CD8-positive, alpha-beta memory T cell (primary cell): Measurements from ENCODE around the gene SLC27A5. TPM values are rescaled to one million over a fixed set of nuclear protein-coding genes. Genes with fewer than 3 reads are reported as not detected.
"Not testable (repeated sequence)": the region's sequence is repeated elsewhere in the genome, so short reads cannot be mapped to it uniquely, and the experiment has no call there.

Experiments
- CTCF ChIA-PET: fragments of 350-600 bp; sonication (Branson Sonifier 250); formaldehyde crosslinking; loops from one replicate; lab custom pipeline; 2021; ENCODE audit warnings: antibody characterized with exemption; lab: Charles Lee
- POLR2A ChIA-PET: fragments of 350-600 bp; sonication (Branson Sonifier 250); formaldehyde crosslinking; loops from one replicate; lab custom pipeline; 2021; ENCODE audit warnings: antibody characterized with exemption; lab: Charles Lee
- DNase-seq, 5 donors: peaks; one replicate each; pipeline versions ENCODE4 v3.0.0 to v3.0.0-alpha.2; 2020 to 2022; ENCODE audit warnings: mixed read lengths in 1 of 5
- H3K27ac ChIP-seq: one replicate; pipeline ENCODE4 v1.7.0; 2013; ENCODE audit warnings: low read depth, mild to moderate bottlenecking, low read length, moderate library complexity
- H3K27me3 ChIP-seq: 2 replicates; pipeline ENCODE4 v1.7.0; 2013; ENCODE audit warnings: low read length, mild to moderate bottlenecking; ENCODE audit not compliant: insufficient read depth, poor library complexity, severe bottlenecking
- H3K36me3 ChIP-seq: 2 replicates; pipeline ENCODE4 v1.7.0; 2013; ENCODE audit warnings: mild to moderate bottlenecking, low read length, moderate library complexity; ENCODE audit not compliant: insufficient read depth
- H3K4me1 ChIP-seq: 2 replicates; pipeline ENCODE4 v1.7.0; 2013; ENCODE audit warnings: mild to moderate bottlenecking, low read length, moderate library complexity; ENCODE audit not compliant: insufficient read depth
- H3K4me3 ChIP-seq: 2 replicates; pipeline ENCODE4 v1.7.0; 2013; ENCODE audit warnings: mild to moderate bottlenecking, low read length
- H3K9me3 ChIP-seq: 2 replicates; pipeline ENCODE4 v1.7.0; 2013; ENCODE audit warnings: mild to moderate bottlenecking, low read length
- H3K27ac Mint-ChIP-seq, 8 donors: one replicate each; pipeline ENCODE4 v1.8.0; 2020 to 2021; ENCODE audit warnings: mixed read lengths in 8 of 8, mild to moderate bottlenecking in 6 of 8, inconsistent platforms in 3 of 8, moderate library complexity in 3 of 8
- H3K27me3 Mint-ChIP-seq, 2 donors: one replicate each; pipeline ENCODE4 v1.8.0; 2020 to 2021; ENCODE audit warnings: mixed read lengths in 2 of 2, mild to moderate bottlenecking in 1 of 2, moderate library complexity in 1 of 2
- H3K36me3 Mint-ChIP-seq, 3 donors: one replicate each; pipeline ENCODE4 v1.8.0; 2020 to 2021; ENCODE audit warnings: mixed read lengths in 3 of 3, inconsistent platforms in 1 of 3, mild to moderate bottlenecking in 1 of 3
- H3K4me1 Mint-ChIP-seq, 3 donors: one replicate each; pipeline ENCODE4 v1.8.0; 2020 to 2021; ENCODE audit warnings: mixed read lengths in 3 of 3, inconsistent platforms in 1 of 3, mild to moderate bottlenecking in 1 of 3
- H3K4me3 Mint-ChIP-seq, 7 donors: one replicate each; pipeline ENCODE4 v1.8.0; 2020 to 2021; ENCODE audit warnings: mixed read lengths in 7 of 7, mild to moderate bottlenecking in 6 of 7, moderate library complexity in 4 of 7, inconsistent platforms in 2 of 7
- H3K9me3 Mint-ChIP-seq, 5 donors: one replicate each; pipeline ENCODE4 v1.8.0; 2020 to 2022; ENCODE audit warnings: mixed read lengths in 5 of 5, mild to moderate bottlenecking in 3 of 5, moderate library complexity in 2 of 5, inconsistent platforms in 1 of 5
- polyA plus RNA-seq: library from polyadenylated mRNA; unstranded; fragments of 300-500 nt; fragmentation: Illumina TruSeq; gene quantifications from one replicate; pipeline ENCODE4 v1.2.3, GENCODE V29; 2021
- total RNA-seq, 2 experiments: library from RNA; stranded (reverse); gene quantifications; one replicate each; pipeline ENCODE4 v1.2.3, GENCODE V29; 2021

The SLC27A5 gene
- total and polyA plus RNA-seq, 3 experiments from 2014 or later, result 16.1 to 25.9 (median 19.1) TPM

DNA sequence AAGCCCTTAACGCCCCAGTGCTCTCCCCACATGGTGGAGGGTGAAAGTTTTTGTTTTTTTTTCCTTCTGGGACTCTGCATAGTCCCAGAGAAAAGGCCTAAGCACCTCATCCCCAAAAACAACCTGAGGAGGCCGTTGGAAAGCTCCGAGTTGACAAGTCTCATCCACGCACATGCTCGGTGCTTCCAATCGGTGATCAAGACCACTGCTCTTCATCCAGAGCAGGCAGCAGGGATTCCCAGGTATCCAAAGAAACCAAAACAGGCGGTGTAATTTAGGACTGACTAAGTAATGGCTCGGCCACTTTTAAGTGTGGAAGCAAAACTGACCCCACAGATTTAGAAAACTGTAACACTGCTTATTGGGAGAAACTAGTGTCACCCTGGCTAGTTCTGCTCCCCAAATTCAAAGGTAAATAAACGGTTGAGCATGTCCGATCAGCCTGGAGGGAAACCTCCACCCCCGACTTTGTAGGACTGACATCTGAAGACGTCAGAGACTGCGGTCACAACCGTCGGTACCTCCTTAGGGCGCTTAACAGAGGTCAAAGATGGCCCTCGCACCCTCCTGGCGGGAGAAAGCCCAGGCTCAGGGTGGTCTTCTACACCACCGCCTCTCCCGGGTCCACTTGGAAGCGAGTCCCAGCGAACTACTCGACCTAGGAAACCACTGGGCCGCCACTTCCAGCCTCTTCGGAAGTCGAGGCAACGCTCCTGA is 36.6 kb downstream of the SLC27A5 start:
- peaks cover 17% of the 10 kb centered on the region for H3K36me3 ChIP-seq
- no peaks in the 10 kb centered on the region for H3K9me3 Mint-ChIP-seq
- H3K4me3 ChIP-seq, result peak overlapping the region; percentile 75
- peaks cover 14 to 29% (median 24%) of the 10 kb centered on the region in 3 donors for H3K4me1 Mint-ChIP-seq
- H3K27ac Mint-ChIP-seq, result peak overlapping the region; percentile 95 to 100 (median 99)
- H3K4me3 Mint-ChIP-seq, result peak overlapping the region; percentile 90 to 98 (median 95)
- H3K27me3 ChIP-seq, result no peaks in the 10 kb centered on the region
- H3K9me3 ChIP-seq, result no peaks in the 10 kb centered on the region
- H3K27me3 Mint-ChIP-seq, result no peaks in the 10 kb centered on the region
- H3K4me1 ChIP-seq, result peaks cover 15% of the 10 kb centered on the region
- peaks cover 0 to 33% (median 0%) of the 10 kb centered on the region in 3 donors for H3K36me3 Mint-ChIP-seq
- ChIA-PET POLR2A (interaction anchor here (0.7 kb wide), 1 partner anchor 10 kb away, joined by 3 read pairs; no protein-coding TSS in a partner anchor), CTCF (interaction anchor here (1.4 kb wide), 1 partner anchor 16 kb away, joined by 3 read pairs; no protein-coding TSS in a partner anchor)
- DNase-seq, result no peak
- peak overlapping the region; percentile 95 for H3K27ac ChIP-seq

DNA sequence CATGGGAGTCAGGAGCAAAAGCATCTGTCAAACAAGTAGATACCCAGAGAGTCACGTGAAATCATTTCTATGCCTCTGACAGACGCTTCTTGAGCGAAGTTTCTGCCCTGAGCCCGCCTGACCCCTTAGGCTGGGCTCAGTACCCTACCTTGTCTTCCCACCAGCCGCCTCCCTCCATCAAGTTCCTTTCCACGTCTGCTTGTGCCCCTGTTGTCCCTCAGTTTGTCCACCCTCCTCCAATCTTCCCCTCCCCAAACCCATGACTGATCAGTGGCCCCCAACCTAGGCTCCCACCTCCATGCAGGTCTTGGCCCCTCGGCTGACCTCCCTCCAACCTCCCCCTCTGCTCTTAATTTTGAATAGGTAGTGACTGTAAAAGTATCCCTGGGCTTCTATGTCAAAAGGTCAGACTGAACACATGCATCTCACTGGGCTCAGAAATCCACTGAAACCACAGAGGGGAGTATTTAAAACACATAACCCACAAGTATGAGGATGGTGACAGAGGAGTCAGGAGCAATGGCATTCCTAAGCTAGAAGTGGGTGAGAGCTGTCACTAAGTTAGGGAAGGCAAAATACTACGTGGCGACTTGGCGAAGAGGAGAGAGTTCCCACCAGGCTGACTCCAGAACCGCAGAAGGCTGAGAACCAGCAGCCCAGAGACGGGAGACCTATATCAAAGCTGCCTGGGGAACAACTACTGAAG is 37.3 kb downstream of the SLC27A5 start:
- H3K27ac Mint-ChIP-seq, result peak overlapping the region; percentile 6 to 100 (median 97)
- no peaks in the 10 kb centered on the region for H3K9me3 ChIP-seq
- H3K4me3 Mint-ChIP-seq, result peak overlapping the region; percentile 15 to 78 (median 41)
- H3K36me3 Mint-ChIP-seq, result peaks cover 0 to 39% (median 0%) of the 10 kb centered on the region in 3 donors
- H3K27me3 Mint-ChIP-seq, result no peaks in the 10 kb centered on the region
- peak overlapping the region; percentile 95 for H3K27ac ChIP-seq
- peaks cover 20% of the 10 kb centered on the region for H3K36me3 ChIP-seq
- ChIA-PET POLR2A (interaction anchor here (0.6 kb wide), 1 partner anchor 10 kb away, joined by 3 read pairs; no protein-coding TSS in a partner anchor), CTCF (interaction anchor here (1.4 kb wide), 1 partner anchor 15 kb away, joined by 3 read pairs; no protein-coding TSS in a partner anchor)
- no peak overlapping the region for H3K4me3 ChIP-seq
- peaks cover 14 to 29% (median 24%) of the 10 kb centered on the region in 3 donors for H3K4me1 Mint-ChIP-seq
- peaks cover 15% of the 10 kb centered on the region for H3K4me1 ChIP-seq
- DNase-seq, result no peak
- no peaks in the 10 kb centered on the region for H3K27me3 ChIP-seq
- H3K9me3 Mint-ChIP-seq, result no peaks in the 10 kb centered on the region

DNA sequence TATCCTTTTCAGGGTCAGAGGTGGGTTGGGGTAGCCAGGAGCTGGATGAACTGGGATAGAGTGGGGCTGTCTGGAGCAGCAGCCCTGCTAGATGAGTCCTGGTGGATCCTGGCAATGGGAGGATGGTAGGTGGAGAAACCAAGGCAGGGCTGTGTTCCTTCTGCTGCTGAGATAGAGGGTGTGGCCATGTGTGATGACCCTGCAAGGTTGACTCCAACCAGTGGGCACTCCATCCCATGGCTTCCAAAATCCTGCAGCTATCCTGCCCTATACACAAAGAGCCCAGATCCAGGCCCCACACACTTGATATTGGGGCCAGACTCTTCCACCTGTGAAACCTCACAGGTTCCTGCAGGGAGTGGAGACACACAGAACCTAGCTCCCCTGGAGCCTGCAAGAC is 38.0 kb downstream of the SLC27A5 start:
- peaks cover 0 to 44% (median 0%) of the 10 kb centered on the region in 3 donors for H3K36me3 Mint-ChIP-seq
- POLR2A ChIA-PET, result interaction anchor here (0.6 kb wide), 1 partner anchor 10 kb away, joined by 3 read pairs; no protein-coding TSS in a partner anchor
- peak overlapping the region in 4 of 7 donors; percentile 2 to 63 (median 24) for H3K4me3 Mint-ChIP-seq
- H3K27me3 ChIP-seq, result no peaks in the 10 kb centered on the region
- peaks cover 15% of the 10 kb centered on the region for H3K4me1 ChIP-seq
- no peaks in the 10 kb centered on the region for H3K9me3 ChIP-seq
- no peaks in the 10 kb centered on the region for H3K9me3 Mint-ChIP-seq
- no peaks in the 10 kb centered on the region for H3K27me3 Mint-ChIP-seq
- H3K4me1 Mint-ChIP-seq, result peaks cover 15 to 33% (median 27%) of the 10 kb centered on the region in 3 donors
- H3K4me3 ChIP-seq, result no peak overlapping the region
- H3K27ac ChIP-seq, result no peak overlapping the region
- peak overlapping the region in 6 of 8 donors; percentile 39 to 100 (median 94) for H3K27ac Mint-ChIP-seq
- peaks cover 22% of the 10 kb centered on the region for H3K36me3 ChIP-seq
- CTCF ChIA-PET, result interaction anchor here (1.1 to 1.4 kb wide), 2 partner anchors 15 to 46 kb away, joined by 3 read pairs; partner anchors contain the start of gene ZBTB45
- DNase-seq, result no peak

DNA sequence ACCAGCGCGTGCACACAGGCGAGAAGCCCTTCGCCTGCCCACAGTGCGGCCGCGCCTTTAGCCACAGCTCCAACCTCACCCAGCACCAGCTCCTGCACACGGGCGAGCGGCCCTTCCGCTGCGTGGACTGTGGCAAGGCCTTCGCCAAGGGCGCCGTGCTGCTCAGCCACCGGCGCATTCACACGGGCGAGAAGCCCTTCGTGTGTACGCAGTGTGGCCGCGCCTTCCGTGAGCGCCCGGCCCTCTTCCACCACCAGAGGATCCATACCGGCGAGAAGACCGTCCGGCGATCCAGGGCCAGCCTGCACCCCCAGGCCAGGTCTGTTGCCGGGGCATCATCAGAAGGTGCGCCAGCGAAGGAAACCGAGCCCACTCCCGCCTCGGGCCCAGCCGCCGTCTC is 40.1 kb downstream of the SLC27A5 start:
- H3K27me3 ChIP-seq, result no peaks in the 10 kb centered on the region
- H3K27ac ChIP-seq, result no peak overlapping the region
- Mint-ChIP-seq H3K27ac (peak overlapping the region in 1 of 8 donors; percentile 95), H3K27me3 (no peaks in the 10 kb centered on the region), H3K36me3 (peaks cover 0 to 47% (median 0%) of the 10 kb centered on the region in 3 donors), H3K4me1 (peaks cover 27 to 45% (median 38%) of the 10 kb centered on the region in 3 donors), H3K4me3 (peak overlapping the region in 1 of 7 donors; percentile 65), H3K9me3 (no peaks in the 10 kb centered on the region)
- no peaks in the 10 kb centered on the region for H3K9me3 ChIP-seq
- ChIA-PET CTCF (no interaction called here), POLR2A (no interaction called here)
- no peak for DNase-seq
- H3K36me3 ChIP-seq, result peaks cover 22% of the 10 kb centered on the region
- peaks cover 20% of the 10 kb centered on the region for H3K4me1 ChIP-seq
- H3K4me3 ChIP-seq, result no peak overlapping the region

DNA sequence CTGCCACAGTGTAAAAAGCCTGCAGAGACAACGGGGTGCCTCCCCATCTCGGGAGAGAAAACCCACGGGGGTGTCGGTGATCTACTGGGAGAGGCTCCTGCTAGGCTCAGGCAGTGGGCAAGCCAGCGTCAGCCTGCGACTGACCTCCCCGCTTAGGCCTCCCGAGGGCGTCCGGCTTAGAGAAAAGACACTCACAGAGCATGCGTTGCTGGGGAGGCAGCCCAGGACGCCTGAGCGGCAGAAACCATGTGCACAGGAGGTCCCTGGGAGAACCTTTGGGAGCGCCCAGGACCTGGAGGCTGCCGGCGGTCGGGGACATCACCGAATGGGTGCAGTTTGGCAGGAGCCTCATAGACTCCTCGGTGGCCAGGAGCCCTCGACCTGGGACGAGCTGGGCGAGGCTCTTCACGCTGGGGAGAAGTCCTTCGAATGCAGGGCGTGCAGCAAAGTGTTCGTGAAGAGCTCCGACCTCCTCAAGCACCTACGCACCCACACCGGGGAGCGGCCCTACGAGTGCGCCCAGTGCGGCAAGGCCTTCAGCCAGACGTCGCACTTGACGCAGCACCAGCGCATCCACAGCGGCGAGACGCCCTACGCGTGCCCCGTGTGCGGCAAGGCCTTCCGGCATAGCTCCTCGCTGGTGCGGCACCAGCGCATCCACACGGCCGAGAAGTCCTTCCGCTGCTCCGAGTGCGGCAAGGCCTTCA is 40.8 kb downstream of the SLC27A5 start:
- H3K27ac ChIP-seq, H3K4me3 ChIP-seq, H3K9me3 Mint-ChIP-seq, H3K4me3 Mint-ChIP-seq, CTCF ChIA-PET, H3K27me3 ChIP-seq, POLR2A ChIA-PET, H3K27me3 Mint-ChIP-seq, H3K9me3 ChIP-seq, DNase-seq: not testable (repeated sequence)
- Histone ChIP-seq H3K36me3 (peaks cover 22% of the 10 kb centered on the region), H3K4me1 (peaks cover 21% of the 10 kb centered on the region)
- peaks cover 0 to 47% (median 0%) of the 10 kb centered on the region in 3 donors for H3K36me3 Mint-ChIP-seq
- H3K27ac Mint-ChIP-seq, result peak overlapping the region in 3 of 8 donors; percentile 38 to 83 (median 80)
- peaks cover 28 to 48% (median 40%) of the 10 kb centered on the region in 3 donors for H3K4me1 Mint-ChIP-seq

DNA sequence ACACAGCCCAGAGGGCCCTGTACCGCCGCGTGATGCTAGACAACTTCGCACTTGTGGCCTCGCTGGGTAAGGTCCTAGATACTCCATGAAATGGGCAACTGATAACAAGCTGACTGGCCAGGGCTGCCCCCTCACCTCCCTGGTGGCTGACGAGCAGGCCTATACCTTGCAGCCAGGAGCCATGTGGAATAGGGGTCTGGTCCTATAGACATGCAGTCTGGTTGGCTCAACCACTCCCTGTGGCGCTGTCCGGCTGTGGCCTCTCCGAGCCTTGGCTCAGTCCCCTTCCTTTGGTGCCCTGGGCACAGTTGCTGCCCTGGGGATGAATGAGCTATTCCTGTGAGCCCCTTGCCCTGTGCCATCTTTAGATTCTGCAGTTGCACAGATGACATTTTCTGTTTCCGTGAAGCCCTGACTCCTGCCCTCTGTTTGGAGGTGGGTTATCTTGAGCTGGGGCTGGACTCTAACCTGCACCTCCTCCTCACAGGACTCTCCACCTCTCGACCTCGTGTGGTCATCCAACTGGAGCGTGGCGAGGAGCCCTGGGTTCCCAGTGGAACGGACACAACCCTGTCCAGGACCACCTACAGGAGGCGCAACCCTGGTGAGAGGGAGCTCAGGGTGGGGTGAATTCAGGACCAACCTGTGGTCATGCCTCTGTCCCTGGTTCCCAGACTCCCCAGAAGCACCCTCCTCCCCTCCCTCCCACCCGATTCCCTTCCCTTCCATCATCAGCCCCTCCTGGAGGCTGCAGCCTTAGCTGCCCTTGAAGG is 42.4 kb downstream of the SLC27A5 start:
- Mint-ChIP-seq H3K27ac (peak overlapping the region in 5 of 8 donors; percentile 29 to 92 (median 51)), H3K9me3 (no peaks in the 10 kb centered on the region), H3K4me1 (peaks cover 22 to 34% (median 26%) of the 10 kb centered on the region in 3 donors), H3K36me3 (peaks cover 0 to 43% (median 0%) of the 10 kb centered on the region in 3 donors), H3K4me3 (peak overlapping the region in 6 of 7 donors; percentile 26 to 88 (median 84)), H3K27me3 (no peaks in the 10 kb centered on the region)
- DNase-seq, result no peak
- Histone ChIP-seq H3K4me1 (peaks cover 13% of the 10 kb centered on the region), H3K9me3 (no peaks in the 10 kb centered on the region), H3K27ac (no peak overlapping the region), H3K4me3 (no peak overlapping the region), H3K36me3 (peaks cover 22% of the 10 kb centered on the region), H3K27me3 (no peaks in the 10 kb centered on the region)
- ChIA-PET POLR2A (interaction anchor here (0.5 kb wide), 1 partner anchor 9 kb away, joined by 3 read pairs; no protein-coding TSS in a partner anchor), CTCF (no interaction called here)
